Lower lobe of right lung (tissue), 2 donors: ENCODE results near the gene THBS4. TPM values are rescaled to one million over a fixed set of nuclear protein-coding genes. Genes with fewer than 3 reads are reported as not detected.
A peak's percentile ranks its signal among the peaks of the same experiment; 100 is the strongest.

Experiments
- ATAC-seq, 2 donors: fragments of 200-7000 bp; cut with Tn5 transposase; one replicate each; pipeline ENCODE4 v1.9.1; 2020 to 2022; ENCODE audit warnings: mild to moderate bottlenecking in 2 of 2, moderate library complexity in 2 of 2
- DNase-seq: peaks from one replicate; pipeline ENCODE4 v3.0.0-alpha.2; 2020
- H3K27ac ChIP-seq: fragments of 200-600 bp; one replicate; pipeline ENCODE4 v1.8.0; 2022
- H3K27me3 ChIP-seq: fragments of 200-600 bp; one replicate; pipeline ENCODE4 v1.8.0; 2022; ENCODE audit warnings: low read depth
- H3K36me3 ChIP-seq: fragments of 200-600 bp; one replicate; pipeline ENCODE4 v1.8.0; 2022; ENCODE audit warnings: mild to moderate bottlenecking
- H3K4me1 ChIP-seq: fragments of 200-600 bp; one replicate; pipeline ENCODE4 v1.8.0; 2022
- H3K4me3 ChIP-seq: fragments of 200-600 bp; one replicate; pipeline ENCODE4 v1.8.0; 2022; ENCODE audit warnings: mild to moderate bottlenecking
- H3K9me3 ChIP-seq: fragments of 200-600 bp; one replicate; pipeline ENCODE4 v1.8.0; 2022
- CTCF ChIP-seq: fragments of 200-600 bp; IDR thresholded peaks from one replicate; pipeline ENCODE4 v1.8.0; 2022; ENCODE audit warnings: antibody characterized with exemption, mild to moderate bottlenecking
- intact Hi-C: fragments of 100-400 bp; cut with DNase I; formaldehyde crosslinking; loops from one replicate; pipeline ENCODE4 v1.11.0; 2022
- long read RNA-seq: library from polyadenylated mRNA; unstranded; transcript quantifications from one replicate; pipeline ENCODE4 v2.0.0, GENCODE V29; 2021
- total RNA-seq: library from RNA; stranded (reverse); fragmentation: NEBNext Ultra II Directional; extraction: Animal tissue kit (Norgen Biotek cat#: 25700); gene quantifications from one replicate; pipeline ENCODE4 v1.2.1, GENCODE V29; 2021
- donor health status: DM: no; HTN: yes; CAD: no; lungs with severe emphysema.

Gene THBS4
- 2.9 TPM for total RNA-seq
- long read RNA-seq, partial matches to known transcripts = 1 of 6 reads
- long read RNA-seq, other reads (novel, unspliced or antisense) = 3 of 6 reads

- TF ChIP-seq CTCF = no peak
- H3K27me3 ChIP-seq = peaks cover 41% of the 10 kb centered on the region
- H3K4me3 ChIP-seq = no peak within 1 kb of the TSS
- no peaks in the 10 kb centered on the region for H3K4me1 ChIP-seq
- H3K9me3 ChIP-seq = no peaks in the 10 kb centered on the region
- intact Hi-C loops = no loop called here
- DNase-seq = no peak
- peak in 1 of 2 donors; percentile 21 for ATAC-seq
- H3K27ac ChIP-seq = no peak within 1 kb of the TSS
- no peaks in the 10 kb centered on the region for H3K36me3 ChIP-seq
These were observed at the start of gene THBS4 for GRCh38 chr5:80034962-80035821. THBS4 (plus strand) TSS chr5:80035348; CDS start chr5:80035538, 190 bp downstream.

DNA sequence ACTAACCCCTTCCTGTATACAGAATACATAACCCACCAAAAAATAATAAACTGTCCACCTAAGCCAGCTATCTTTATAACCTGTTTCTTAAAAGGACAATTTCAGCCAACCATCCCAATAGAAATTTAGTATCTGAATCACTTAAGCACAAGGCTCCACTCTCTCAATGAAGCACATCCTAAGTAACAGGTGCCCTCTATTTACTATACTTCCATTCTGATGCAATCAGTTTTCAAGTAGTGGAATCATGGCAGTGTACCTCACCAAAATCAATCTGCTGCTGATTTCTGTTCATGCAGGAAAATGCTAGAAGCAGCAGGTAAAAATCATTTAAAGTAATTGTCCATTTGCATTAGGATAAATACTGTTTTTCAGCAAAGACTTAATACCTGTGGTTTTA, 48.9 kb upstream of the THBS4 start:
- TF ChIP-seq CTCF = no peak
- Histone ChIP-seq H3K4me3 (no peak overlapping the region), H3K27me3 (no peaks in the 10 kb centered on the region), H3K27ac (no peak overlapping the region), H3K4me1 (peaks cover 9% of the 10 kb centered on the region), H3K9me3 (no peaks in the 10 kb centered on the region), H3K36me3 (peaks cover 79% of the 10 kb centered on the region)
- intact Hi-C loops = no loop called here
- ATAC-seq (no peak), DNase-seq (no peak)

DNA sequence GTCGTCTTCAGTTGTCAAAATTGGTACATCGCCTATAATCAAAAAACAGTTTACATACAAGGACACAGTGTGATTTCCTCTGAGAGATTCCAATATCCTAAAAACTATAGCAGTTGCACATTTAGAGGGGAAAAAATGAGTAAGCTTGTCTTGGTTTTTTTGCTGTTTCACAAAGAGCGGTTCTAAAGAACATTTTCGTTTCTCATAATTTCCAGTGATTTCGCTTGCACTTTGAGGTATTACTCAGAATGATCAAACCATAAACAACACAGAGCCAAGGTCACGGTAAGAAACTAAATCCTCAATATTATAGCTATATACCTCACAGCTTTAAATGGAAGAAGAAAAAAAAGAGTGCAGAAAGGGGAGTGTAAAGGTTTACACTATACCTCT, 44.9 kb upstream of the THBS4 start:
- Histone ChIP-seq H3K27ac (no peak overlapping the region), H3K27me3 (no peaks in the 10 kb centered on the region), H3K9me3 (no peaks in the 10 kb centered on the region), H3K36me3 (peaks cover 41% of the 10 kb centered on the region), H3K4me3 (peak overlapping the region; percentile 92), H3K4me1 (peaks cover 17% of the 10 kb centered on the region)
- intact Hi-C loops = no loop called here
- TF ChIP-seq CTCF = no peak
- ATAC-seq (no peak), DNase-seq (no peak)

GRCh38 chr5:79990598-79991507, 44.3 kb upstream of the THBS4 start, which contains the start of gene MTX3:
MTX3 (minus strand) TSS chr5:79991262; CDS start chr5:79991238, 24 bp downstream.
- peak; percentile 88 for DNase-seq
- intact Hi-C loops = no loop called here
- Histone ChIP-seq H3K27me3 (no peaks in the 10 kb centered on the region), H3K4me3 (peak within 1 kb of the TSS; percentile 92), H3K9me3 (no peaks in the 10 kb centered on the region), H3K4me1 (peaks cover 17% of the 10 kb centered on the region), H3K27ac (peak within 1 kb of the TSS; percentile 82), H3K36me3 (peaks cover 34% of the 10 kb centered on the region)
- peak; percentile 96 to 99 for ATAC-seq
- TF ChIP-seq CTCF = no peak

- peaks cover 17% of the 10 kb centered on the region for H3K4me1 ChIP-seq
- ATAC-seq (no peak), DNase-seq (no peak)
- TF ChIP-seq CTCF = no peak
- no peaks in the 10 kb centered on the region for H3K9me3 ChIP-seq
- H3K4me3 ChIP-seq = no peak overlapping the region
- intact Hi-C loops = no loop called here
- peaks cover 12% of the 10 kb centered on the region for H3K36me3 ChIP-seq
- no peaks in the 10 kb centered on the region for H3K27me3 ChIP-seq
- no peak overlapping the region for H3K27ac ChIP-seq
These were observed 42.1 kb upstream of the THBS4 start for GRCh38 chr5:79992891-79993657.
